ENCODE results near the gene SRP9.
"Not testable (repeated sequence)": the region's sequence is repeated elsewhere in the genome, so short reads cannot be mapped to it uniquely, and the experiment has no call there.

The SRP9 gene

DNA sequence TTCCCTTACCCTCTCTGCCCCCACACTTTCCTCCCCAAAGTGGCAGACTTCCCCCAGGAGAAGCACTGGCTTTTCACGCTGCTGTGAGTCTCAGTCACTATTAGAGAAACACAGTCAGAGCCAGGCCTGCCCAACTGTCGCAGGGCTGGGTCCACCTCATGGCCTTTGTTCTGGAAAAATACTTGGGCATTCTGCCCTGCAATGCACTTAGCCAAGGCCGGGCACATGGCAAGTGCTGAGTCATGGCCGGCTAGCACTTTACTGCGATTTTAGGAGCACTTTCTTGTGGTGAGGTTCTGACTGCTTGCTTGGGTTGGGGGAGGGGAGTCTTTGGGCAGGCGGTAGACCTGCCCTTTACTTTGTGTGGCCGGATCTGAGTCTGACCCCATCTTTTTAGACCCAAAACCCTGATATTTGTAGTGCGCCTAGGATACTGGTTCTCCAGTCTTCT lies 40.0 kb downstream of the SRP9 start:
- peak; percentile 87 for DNase-seq

DNA sequence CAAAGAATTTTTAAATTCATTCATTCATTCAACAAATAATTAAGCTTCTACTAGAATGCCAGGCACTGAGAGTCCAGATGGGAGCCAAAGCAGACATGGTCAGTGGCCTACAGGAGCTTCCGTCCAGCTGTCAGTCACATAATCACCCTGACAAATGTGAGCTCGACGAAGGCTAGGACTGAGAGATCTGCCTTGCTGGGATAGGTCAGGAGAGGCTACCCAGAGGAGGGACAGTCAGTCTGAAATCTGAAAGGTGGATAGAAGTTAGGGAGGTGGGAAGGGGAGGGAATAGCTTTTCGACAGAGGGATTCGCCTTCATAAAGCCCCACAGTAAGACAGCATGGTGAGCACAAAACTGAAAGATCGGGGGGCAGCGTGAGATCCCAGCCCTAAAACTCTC lies 40.6 kb downstream of the SRP9 start:
- no peak for DNase-seq

DNA sequence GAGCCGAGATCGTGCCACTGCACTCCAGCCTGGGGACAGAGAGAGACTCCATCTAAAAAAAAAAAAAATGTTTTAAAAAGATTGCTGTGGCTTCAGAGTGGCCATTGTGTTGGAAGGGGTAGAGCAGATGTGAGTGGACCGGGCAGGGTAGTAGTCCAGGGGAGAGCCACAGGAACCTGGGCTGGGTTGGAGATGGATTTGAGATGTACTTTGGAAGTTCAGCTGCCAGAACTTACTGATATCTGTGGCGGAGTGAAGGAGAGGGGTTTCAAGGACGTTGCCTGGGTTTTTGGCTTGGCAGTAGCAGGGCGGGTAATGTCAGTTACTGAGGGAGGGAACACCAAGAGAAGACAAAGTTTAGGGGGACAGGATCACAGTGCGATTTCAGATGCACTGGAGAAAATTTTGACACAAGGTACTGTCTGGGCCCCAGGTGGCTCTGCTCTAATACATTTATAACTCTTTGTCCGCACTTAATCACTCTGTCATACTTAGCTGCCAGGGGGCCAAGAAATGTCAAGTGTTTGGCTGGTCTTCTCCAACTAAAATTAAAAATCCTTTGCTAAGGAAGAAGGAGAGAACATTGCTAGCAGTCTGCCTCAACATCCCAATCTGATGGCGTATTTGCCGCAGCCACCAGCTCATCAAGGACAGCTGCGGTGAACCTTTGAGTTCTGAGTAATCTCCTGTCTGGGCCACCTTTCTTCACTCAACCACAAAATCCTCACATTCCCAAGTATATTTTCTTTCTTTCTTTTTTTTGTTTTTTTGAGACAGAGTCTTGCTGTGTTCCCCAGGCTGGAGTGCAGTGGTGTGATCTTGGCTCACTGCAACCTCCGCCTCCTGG lies 41.9 kb downstream of the SRP9 start:
- DNase-seq, result no peak

DNA sequence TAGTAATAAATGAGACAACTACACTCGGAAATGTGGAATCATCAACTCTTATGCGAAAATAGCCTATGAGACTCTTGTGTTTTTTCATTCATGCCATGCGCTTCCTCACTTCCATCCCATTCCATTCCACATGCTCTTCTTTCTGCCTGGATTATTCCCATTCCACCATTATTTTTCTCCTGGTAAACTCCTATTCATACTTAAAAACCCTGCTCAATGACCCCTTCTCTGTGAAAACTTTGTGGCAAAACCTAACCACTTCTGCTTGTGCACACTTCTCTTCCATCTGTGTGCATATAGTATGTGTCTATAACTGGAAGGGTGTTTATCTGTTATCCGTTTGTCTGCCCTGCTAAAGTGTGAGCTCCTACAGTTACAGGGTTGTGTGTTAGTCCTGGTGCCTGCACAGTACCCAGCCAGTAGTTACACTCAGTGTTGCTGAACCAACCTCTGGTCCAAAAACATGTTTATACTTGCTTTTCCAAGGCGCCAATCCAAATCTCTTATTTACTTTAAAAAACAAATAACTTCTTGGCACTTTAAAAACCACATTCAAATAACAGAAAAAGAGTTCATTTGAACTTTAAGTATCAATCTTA lies 43.0 kb downstream of the SRP9 start:
- no peak for DNase-seq

DNA sequence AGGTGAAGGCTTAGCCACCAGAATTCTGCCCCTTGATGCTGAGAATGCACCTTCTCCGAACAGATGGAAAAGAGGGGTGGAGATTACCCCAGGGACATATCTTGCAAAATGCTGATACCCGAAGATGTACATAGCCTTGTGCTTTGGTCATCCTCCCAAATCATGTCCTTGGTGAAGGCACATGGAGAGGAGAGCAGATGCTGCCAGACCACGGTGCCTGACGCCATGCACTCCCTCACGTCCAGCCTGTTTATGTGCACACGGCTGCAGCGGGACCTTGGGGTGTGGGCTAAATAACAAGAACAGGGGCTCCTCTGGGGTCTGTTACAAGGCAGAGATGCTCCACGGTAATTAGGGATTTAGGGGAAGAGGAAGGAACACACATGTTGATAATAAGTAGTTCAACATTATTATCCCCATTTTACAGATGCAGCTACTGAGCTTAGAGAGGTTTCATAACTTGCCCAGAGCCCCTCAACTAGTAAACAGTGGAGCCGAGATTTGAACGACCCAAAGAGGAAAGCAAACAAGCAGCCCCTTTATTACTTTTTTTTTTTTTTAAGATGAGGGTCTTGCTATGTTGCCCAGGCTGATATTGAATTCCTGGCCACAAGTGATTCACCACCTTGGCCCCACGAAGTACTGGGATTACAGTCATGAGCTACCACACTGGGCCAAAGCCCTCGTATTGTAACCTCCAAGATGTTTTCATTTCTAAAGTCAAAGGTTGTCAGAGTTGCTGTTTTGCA lies 45.2 kb downstream of the SRP9 start:
- no peak for DNase-seq

DNA sequence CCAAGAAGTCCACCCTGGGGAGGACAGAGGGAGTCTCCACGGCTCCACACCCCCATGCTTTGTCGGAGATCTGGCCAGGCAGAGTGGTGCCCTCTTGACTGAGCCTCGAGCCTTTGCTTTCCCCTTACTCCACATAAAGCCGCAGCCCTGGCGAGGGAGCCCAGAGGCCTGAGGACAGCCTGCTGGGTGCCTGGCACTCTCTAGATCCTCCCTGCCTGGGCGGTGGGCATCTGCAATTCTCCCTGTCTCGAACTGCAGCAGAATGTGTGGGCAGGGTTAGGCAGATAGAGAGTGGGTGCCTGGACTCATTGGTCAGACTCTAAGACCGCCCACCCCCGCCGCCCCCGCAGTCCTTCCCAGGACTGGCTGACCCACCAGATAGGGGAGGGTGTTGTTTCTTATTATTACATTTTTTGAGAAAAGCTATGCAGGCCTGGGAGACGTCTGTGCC lies 46.2 kb downstream of the SRP9 start:
- no peak for DNase-seq

DNA sequence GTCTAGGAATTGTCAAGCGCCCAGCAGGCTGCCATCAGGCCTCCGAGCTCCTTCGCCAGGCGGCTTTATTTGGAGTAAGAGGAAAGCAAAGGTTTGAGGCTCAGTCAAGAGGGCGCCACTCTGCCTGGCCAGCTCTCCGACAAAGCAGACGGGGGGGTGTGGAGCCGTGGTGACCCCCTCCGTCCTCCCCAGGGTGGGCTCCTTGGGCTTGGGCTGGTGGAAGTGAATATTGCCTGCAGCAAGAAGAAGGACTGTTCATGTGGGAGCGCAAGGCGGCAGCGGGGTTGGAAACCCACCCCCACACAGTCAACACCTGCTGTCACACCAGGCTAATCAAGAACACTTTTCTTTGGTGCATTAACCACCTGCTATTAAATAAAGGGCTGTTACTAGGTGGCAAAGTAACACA lies 46.9 kb downstream of the SRP9 start:
- DNase-seq, result no peak

DNA sequence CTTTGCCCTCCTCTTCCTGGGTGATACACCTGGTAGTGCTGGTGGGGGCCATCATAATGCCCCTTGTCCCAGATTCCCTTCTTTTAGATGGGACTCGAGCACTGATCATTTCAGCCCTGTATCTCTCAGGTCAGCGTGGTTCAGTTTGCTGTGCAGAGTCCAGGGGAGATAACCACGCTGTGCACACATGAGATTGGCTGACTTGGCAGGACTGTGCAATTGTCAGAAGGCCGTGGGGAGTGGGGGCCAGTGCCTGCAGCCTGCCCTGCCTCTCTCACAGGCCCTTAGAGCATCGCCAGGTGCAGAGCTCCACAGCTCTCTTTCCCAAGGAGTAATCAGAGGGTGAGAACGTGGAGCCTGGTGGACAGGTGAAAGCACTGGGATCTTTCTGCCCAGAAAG lies 47.5 kb downstream of the SRP9 start:
- DNase-seq, result no peak

DNA sequence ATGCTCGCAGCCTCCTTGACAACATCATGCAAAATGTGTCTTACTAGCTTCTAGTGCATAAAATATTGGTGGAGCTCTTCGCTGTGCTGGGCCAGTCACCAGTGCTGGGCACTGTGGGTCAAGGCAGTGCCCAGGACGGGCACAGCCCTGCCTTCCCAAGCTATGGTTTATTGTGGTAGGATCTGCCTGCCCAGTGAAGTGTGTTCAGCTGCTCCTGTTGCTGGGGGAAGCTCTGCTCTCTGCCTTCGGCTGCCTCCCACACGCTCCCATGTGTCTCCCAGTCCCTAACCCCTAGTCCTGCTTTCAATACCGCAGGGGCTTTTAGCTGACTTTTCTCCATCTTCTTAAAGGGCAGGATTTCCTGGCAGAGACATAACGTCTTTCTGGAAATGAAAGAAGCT lies 48.0 kb downstream of the SRP9 start:
- DNase-seq, result no peak

DNA sequence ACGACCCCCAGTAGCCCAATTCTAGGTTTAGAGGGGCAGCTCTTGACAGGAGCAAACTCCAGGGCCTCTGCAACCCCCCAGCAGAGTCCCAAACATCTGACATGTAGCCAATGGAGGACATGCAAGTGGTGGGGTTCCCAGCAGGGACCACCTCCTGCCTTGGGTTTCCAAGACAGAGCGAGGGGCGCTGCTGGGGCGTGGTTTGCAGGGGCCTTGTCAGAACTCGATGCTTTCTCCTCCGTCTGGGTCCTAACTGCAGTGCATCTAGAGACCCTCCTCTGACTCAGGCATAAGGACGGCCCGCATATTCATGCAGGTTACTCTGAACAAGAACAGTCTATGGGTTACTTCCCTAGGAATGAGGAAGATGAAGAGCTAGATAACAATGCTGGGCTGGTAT lies 49.5 kb downstream of the SRP9 start:
- DNase-seq, result no peak

DNA sequence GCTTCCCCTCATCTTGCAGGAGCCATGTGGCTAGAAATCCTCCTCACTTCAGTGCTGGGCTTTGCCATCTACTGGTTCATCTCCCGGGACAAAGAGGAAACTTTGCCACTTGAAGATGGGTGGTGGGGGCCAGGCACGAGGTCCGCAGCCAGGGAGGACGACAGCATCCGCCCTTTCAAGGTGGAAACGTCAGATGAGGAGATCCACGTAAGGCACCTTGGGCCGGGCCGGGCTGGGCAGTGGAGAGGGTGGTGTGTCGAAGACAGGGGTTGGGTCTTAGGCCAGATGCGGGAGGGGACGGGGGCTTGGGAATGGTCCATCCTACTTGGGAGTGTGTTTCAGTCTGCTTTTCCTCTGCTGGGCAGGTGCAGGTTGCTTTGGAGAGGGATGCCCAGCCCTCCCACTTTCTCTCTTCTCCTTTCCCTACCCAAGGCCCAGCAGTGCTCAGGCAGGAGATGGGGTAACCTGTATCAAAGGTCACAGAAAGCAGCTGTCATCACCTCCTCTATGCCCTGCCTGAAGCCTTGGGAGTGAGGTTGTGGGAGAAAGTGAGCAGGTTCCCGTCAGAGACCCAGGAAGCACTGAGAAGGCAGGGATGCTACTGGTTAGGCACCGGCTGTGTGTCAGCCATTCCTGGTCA lies 51.2 kb downstream of the SRP9 start:
- no peak for DNase-seq

DNA sequence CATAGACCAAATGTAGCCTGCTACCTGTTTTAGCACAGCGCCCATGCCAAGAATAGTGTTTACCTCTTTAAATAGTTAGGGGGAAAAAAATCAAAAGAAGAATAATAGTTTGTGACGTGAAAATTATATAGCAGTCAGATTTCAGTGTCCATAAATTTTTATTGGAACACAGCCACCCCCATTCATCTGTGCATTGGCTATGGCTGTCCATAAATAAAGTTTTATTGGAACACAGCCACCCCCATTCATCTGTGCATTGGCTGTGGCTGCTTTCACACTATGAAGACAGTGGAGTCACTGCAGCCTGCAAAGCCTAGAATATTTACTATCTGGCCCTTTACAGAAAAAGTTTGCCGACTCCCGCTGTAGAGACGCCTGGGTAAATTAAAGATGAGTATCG lies 53.2 kb downstream of the SRP9 start:
- peak; percentile 44 for DNase-seq

DNA sequence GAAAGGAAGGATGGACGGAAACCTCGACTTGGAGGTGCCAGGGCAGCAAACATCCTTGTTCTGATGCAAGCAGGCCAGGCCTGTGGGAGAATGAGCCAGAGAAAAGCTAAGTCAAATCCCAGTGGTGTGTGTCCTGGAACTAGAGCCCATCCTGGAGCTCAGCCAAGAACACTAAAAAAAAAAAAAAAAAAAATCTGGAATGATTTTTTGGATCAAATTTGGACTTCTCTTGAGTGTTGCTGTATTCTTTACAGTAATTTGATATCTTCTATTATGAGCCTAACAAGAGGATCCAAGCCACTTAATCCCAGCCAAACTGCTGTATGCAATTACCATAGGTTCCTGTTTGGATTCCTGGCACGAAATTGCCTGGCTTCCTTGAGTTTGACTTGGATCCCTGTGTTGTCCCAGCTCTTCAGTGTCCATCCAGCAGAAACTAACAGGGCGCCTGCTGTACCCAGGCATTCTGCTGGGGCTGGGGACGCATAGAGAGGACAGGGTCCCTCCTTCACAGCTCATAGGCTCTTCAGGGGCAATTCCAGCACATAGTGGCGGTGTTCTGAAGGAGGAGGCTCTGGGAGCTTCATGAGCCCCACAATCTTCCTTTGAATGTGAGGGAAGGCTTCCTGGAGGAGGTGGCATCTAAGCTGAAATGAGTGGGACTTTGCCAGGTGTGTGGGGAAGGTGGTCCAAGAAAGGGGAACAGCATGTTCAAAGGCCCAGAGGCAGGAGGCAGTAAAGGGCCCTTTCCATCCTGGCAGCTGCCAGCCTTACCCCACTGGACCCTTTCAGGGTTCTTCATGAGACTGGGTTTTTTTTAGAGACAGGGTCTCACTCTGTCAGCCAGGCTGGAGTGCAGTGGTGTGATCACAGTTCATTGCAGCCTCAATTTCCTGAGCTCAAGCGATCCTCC lies 57.0 kb downstream of the SRP9 start:
- peak; percentile 100 for DNase-seq

DNA sequence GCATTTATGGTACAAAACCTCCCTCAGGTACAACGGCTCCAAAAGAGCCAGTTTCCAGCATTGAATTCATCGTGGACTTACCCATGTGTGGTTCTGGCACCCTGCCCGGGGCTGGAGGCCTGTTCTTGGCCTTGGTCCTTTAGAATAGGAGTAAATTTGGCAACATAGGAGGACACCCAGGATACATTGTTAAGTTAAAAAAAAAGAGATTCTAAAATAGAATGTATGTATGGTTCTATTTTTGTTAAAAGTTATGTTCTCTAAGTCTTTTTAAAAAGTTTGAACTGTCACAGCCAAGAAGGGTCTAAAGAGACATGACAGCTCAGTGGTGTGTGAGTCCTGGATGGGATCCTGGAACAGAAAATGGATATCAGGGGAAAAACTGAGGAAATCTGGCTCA lies 58.2 kb downstream of the SRP9 start:
- peak; percentile 76 for DNase-seq

DNA sequence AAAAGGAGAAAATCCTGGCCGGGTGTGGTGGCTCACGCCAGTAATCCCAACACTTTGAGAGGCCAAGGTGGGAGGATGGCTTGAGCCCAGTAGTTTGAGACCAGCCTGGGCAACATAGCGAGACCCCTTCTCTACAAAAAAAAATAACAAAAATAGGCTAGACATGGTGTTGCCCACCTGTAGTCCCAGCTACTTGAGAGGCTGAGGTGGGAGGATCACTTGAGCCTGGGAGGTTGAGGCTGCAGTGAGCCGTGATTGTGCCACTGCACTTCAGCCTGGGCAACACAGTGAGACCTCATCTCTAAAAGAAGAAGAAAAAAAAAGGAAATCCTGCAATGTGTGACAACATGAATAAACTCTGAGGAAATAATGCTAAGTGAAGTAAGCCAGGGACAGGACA lies 58.7 kb downstream of the SRP9 start:
- DNase-seq, result not testable (repeated sequence)

DNA sequence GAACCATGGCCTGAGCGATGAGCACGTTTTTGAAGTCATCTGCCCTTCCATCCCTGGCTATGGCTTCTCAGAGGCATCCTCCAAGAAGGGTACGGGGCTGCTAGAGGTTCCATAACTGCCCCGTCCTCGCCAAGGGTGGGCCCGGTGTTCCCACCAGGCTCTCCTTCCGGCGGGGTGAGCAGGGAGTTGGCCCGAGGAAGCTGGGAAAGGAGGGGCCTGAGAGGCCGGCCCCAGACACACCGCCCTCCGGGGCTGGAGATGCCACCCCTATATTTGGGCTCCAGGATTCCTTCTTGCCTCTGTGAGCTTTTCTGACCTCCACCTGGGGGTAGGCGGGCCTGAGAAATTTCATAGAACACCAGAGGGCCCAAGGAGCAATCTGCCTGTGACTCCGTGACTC lies 61.2 kb downstream of the SRP9 start:
- DNase-seq, result no peak

Data from NCI-H446 treated with DMSO at 0.1 percent for 48 hours (cell line).